HG02571 (cell line): Measurements from ENCODE around the gene SELENON.

ENCODE experiments used
- ATAC-seq: cut with Tn5 transposase; IDR thresholded peaks from one replicate; pipeline ENCODE4 v1.9.1; 2021; ENCODE audit warnings: mild to moderate bottlenecking, moderate library complexity; ENCODE audit not compliant: unreplicated experiment

Gene SELENON

DNA sequence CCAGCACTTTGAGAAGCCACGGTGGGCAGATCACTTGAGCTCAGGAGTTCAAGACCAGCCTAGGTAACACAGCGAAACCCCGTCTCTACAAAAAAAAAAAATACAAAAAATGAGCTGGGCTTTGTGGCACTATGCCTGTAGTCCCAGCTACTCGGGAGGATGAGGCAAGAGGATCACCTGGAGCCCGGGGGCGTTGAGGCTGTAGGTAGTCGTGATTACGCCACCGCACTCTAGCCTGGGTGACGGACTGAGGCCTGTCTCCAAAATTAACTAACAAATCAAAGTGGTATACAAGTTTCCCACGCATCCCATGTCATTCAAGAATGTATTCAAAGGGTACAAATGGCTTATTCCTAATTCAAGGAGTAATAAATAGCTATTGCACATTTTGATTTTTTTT is 56.9 kb downstream of the SELENON start:
- no peak for ATAC-seq

DNA sequence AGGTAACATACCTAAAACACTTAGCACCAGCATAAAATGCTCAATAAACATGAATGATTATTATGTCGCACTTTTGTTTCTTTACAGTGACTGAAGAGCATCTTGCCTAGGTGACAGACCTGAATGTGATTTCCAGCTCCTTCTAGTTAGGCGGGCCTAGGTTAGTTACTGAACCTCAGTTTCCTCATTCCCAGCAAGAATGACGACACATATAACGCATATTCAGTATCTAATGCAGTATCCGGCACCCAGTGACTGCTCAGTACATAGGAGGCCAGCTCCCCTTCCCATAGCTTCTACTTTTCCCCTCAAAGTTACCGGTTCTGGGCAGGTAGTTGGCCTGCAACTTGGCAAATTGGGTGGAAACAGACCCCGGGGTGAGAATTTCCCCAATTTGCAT is 58.5 kb downstream of the SELENON start:
- no peak for ATAC-seq

DNA sequence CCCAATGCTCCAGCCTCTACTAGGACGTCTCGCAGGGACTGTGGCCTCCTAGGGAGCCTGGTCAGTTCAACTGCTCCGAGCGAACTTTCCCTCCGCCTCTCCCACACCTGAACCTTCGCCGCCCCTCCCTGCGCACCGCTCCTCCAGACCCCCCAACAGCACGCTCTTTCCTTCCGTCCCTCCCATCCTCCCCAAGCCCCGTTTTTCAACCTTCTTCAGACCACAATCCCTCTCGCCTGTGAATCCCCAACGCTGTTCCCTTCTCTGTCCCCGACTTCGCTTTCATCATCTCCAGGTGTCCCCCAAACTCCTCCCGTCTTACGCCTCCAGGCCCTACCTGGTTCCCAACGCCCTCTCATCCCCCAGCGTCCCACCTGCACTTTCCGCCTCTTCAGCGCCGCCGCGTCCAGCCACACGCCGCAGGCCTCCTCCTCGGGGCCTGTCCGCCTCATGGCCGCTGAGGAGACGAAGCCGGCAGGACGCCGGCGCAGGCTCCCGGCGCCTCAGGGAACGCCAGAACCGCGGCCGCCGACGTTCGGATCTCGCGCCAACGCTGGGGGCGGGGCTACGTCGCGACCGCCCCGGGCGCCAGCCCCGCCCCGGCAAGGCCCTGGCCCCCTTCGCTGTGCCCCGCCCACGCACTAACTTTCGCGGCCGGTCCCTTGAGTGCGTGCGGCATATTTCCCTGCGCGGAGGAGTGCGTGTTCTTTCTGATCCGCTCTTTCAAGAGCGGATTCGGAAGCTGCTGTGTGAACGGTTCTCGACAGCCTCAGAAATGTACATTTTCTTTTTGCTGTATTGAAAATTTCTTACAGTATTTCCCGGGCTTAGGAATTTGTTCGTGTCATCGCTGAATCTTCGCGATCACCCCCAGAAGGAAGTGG is 59.2 kb downstream of the SELENON start, which contains the start of gene AUNIP:
AUNIP (minus strand) TSS at position 552 of the 884 bp plus-strand sequence; CDS start at position 452, 100 bp downstream.
- peak; percentile 76 for ATAC-seq

DNA sequence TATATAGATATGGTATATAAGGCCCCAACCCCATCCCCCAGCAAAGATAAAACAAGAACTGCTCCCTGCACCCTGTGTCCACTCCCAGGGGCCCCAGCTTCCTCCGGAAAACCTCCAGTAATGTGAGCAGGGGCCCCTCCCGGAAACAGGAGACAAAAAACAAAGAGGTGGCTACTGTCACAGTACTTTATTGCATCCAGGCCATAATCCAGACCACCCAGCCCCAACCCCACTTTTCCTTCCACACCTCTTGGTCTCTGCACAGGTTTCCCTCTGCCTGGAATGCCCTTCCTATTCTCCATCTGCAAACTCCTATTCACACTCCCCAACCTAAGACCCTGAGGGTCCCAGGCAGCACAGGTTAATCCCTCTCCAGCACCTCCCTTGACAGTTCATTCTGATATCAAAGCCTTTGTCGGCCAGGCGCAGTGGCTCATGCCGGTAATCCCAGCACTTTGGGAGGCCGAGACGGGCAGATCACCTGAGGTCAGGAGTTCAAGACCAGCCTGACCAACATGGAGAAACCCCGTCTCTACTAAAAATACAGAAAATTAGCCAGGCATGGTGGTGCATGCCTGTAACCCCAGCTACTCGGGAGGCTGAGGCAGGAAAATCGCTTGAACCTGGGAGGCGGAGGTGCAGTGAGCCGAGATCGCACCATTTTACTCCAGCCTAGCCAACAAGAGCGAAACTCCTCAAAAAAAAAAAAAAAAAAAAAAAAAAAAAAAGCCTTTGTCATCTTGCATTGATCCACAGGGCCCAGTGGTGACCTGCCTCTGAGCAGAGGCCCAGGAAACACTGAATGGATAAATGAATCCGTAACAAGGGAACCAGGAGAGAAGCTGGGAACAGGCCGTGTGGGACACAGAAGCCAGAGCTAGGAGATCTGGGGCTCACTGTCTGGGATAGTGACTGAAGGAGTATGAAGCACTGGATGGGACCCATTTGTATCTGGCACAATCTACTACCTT is 61.6 kb downstream of the SELENON start:
- no peak for ATAC-seq

DNA sequence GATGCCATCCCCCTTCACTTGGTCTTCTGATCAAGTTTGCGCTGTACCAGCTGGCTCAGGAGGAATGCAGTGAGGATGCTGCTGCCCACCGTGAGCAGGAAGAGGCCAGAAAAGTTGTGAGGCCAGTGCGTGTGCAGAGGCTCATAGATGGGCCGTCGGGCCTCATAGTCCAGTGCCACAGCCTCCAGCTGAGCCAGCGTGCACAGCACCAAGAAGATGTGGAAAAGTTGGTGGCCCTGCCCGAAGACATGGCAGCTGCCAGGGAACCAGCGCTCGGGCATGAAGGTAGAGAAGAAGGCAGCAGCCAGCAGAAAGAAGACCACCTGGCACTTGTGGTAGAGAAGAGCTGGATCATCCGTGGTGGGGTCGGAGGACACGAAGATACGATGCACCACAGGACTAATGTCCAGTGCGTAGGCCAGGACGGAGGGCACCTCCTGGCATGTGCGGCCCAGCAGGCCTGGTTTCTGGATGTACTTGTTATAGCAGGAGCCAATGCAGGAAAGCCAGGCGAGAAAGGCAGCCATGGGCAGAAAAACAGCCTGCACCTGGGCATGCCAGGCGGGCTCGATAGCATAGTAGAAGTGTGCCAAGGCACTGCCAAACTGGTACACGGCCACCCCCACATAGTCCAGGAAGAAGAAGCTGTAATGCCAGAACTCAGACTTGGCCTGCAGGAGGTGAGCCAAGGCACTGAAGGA is 62.9 kb downstream of the SELENON start:
- no peak for ATAC-seq

DNA sequence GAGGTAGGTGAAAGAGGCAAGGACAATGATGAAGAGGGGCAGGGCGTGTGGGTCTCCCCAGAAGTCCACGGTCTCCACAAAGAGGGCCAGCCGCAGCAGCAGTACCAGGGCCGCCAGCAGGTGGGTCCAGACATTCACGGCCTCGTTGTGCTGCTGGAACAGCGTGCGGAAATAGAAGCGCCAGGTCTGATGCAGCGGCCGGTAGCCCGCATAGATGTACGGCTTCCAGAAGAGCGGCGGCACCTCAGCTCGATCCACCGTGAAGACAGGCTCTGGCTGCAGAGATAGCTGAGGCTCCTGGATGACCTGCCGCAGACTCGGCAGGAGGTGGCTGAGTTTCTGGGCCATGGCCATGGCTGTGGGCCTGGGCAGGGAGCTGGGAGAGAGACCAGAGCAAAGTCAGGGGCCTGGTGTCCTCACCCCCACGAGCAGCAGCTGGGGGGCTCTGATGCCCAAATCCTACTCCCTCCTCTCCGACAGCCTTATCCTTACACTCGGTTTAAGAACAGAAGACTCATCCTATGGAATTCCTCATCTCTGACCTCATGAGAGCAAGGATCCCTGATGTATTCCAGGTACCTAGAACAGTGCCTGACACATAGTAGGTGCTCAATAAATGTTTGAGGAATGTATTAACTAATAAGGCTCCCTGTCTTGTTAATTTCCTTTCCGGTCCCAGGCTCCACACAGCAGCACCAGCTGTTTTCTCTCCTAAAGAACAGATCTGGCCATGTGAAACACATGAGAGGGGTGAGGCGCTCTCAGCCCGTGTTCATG is 63.7 kb downstream of the SELENON start:
- no peak for ATAC-seq

DNA sequence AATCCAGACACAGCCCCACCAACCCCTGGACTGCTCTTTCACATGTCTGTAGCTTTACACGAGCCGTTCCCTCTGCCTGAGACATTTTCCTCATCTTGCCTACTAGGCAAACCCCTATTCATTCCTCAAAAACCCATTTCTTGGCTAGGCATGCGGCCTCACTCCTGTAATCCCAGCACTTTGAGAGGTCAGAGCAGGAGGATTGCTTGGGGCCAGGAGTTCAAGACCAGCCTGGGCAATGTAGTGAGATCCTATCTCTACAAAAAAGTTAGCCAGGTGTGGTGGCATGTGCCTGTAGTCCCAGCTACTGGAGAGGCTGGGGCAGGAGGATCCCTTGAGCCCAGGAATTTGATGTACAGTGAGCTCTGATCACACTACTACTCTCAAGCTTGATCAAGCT is 64.4 kb downstream of the SELENON start:
- ATAC-seq = no peak

DNA sequence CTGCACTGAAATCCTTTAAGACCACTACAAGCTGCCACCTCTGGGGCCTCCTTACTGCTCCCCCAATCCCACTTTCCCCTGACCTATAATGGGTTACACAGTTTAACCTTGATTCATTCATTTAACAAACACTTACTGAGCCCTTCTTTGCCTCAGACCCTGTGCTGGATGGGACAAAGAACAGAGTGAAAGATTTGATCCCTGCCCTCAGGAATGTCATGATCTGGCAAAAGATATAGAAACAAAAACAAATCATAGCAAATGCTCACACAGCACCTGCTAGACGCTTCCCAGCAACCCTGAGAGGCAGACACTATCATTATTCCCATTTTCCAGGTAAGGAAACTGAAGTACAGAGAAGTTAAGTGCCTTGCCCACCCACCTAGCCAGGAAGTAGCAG is 66.3 kb downstream of the SELENON start:
- ATAC-seq = no peak

DNA sequence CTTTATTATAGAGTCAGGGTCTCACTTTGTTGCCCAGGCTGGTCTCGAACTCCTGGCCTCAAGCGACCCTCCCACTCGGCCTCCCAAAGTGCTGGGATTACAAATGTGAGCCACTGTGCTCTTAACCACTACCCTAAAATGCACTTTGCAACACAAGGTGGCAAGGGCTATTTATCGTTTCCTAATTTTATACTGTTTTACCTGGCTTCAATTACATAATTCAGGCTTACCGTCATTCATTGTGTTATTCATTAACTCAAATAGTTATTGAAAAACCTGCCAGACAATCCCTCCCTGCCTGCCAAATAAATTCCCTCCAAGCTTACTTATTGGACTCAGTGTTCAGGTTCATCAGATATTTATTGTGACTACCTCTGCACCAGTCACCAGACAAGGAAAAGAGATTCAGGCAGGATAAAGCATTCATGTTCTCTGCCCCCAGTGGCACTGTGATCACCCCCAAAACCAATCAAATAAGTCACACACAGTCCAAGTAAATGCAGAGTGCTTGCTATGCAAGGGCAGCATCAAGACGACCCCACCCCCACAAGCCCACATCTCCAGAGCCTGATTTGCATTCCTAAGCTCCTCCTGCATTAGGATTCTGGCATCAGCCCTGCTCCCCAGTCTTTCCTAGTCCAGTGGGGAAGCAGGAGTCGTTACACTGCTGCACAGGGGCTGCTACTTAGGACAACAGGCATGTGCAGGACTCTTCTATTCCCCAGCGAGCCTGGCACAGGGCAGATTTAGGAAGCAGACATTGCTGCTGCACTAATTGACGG is 67.4 kb downstream of the SELENON start:
- no peak for ATAC-seq
